HUES64 (cell line): ENCODE measurements around the gene KRTAP19-2.
A peak's percentile ranks its signal among the peaks of the same experiment; 100 is the strongest.

Experiments
- H3K27ac ChIP-seq: 2 replicates; pipeline ENCODE4 v1.7.0; 2013; ENCODE audit warnings: low read depth, low read length, inconsistent platforms
- H3K27me3 ChIP-seq: 2 replicates; pipeline ENCODE4 v1.6.1; 2013; ENCODE audit warnings: mild to moderate bottlenecking, low read length; ENCODE audit not compliant: insufficient read depth
- H3K36me3 ChIP-seq: 2 replicates; pipeline ENCODE4 v1.6.1; 2013; ENCODE audit warnings: mild to moderate bottlenecking, low read length; ENCODE audit not compliant: insufficient read depth
- H3K4me1 ChIP-seq: 2 replicates; pipeline ENCODE4 v1.6.1; 2013; ENCODE audit warnings: mild to moderate bottlenecking, low read length, moderate library complexity; ENCODE audit not compliant: insufficient read depth
- H3K4me3 ChIP-seq: 2 replicates; pipeline ENCODE4 v1.5.1; 2013; ENCODE audit warnings: mild to moderate bottlenecking, low read length, moderate library complexity
- H3K9ac ChIP-seq: 2 replicates; pipeline ENCODE4 v1.6.1; 2013; ENCODE audit warnings: mild to moderate bottlenecking, low read depth, low read length
- H3K9me3 ChIP-seq: 2 replicates; pipeline ENCODE4 v1.6.1; 2013; ENCODE audit warnings: low read depth, low read length; ENCODE audit not compliant: insufficient read depth
- WGBS: fragments of 150-250, 120-280 bp; methylation state at CpG from one replicate; pipeline ENCODE4 v1.1.7; 2013; ENCODE audit warnings: missing lambda C conversion rate; 5-methylcytosine and 5-hydroxymethylcytosine counted together

Gene KRTAP19-2

GRCh38 chr21:30478004-30478403 lies 9.2 kb downstream of the KRTAP19-2 start:
- no peak overlapping the region for H3K27ac ChIP-seq
- H3K4me3 ChIP-seq = no peak overlapping the region
- no peaks in the 10 kb centered on the region for H3K27me3 ChIP-seq
- H3K4me1 ChIP-seq = no peaks in the 10 kb centered on the region
- no peak overlapping the region for H3K9ac ChIP-seq
- H3K36me3 ChIP-seq = no peaks in the 10 kb centered on the region
- 72% methylated on average over 3 of the region's 3 CpGs for WGBS
- no peaks in the 10 kb centered on the region for H3K9me3 ChIP-seq

DNA sequence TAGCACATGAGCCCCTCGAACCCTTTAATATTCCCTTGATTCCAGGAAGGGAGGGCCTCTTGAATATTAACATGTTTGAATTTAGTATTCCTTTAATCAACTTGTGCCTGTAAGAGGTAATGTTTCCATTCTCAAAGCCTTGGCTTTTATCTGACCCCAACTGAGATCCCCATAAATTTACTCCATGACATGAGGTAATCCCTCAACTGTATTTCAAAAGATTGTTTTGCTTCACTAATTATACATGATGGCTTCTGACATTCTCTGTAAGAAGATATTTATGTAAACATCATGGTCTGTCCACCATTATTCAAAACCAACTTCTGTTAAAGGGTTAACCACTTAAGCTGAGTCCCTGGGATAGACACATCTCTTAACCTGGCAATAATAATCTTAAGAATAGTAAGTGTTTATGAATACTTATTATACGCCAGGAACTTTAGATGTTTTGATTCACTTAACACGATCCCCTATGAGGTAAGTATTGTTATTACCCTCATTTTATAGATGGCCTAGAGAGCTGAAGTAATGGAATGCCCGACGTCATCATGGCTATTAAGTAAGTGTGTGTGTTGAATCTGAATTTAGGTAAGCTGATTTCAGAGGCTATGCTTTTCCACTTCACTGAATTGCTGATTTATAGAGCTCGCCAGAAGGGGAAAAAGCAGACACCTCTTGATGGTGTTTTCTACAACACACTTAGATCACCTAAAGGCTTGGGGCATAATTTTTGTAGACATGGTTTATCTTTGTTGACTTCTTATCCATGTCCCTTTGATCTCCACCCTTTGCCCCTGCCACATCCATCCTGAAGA lies 18.1 kb downstream of the KRTAP19-2 start:
- no peak overlapping the region for H3K27ac ChIP-seq
- no peaks in the 10 kb centered on the region for H3K36me3 ChIP-seq
- no peaks in the 10 kb centered on the region for H3K27me3 ChIP-seq
- H3K4me3 ChIP-seq = no peak overlapping the region
- H3K4me1 ChIP-seq = no peaks in the 10 kb centered on the region
- WGBS = 96% methylated on average over 4 of the region's 6 CpGs
- H3K9me3 ChIP-seq = no peaks in the 10 kb centered on the region
- H3K9ac ChIP-seq = no peak overlapping the region

DNA sequence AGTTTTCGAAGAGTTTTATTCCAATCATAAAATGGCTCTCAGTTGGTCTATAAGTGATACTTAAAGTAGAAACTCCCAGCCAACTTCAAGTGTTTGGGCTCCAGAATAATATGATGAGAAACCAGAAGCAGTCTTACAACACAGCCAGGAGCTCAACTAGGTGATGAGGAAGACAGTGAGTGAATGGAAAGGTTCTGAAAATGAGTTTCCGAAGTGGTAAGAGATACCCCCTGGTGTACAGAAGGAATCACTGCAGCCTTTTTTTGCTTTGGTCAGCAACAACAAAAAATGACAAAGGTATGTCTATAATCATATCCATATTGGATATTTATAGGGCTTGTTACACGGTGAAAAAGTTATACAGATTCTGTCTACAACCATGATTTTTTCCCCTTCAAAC lies 23.5 kb downstream of the KRTAP19-2 start:
- WGBS = 69% methylated on average over 3 of the region's 3 CpGs
- no peak overlapping the region for H3K27ac ChIP-seq

DNA sequence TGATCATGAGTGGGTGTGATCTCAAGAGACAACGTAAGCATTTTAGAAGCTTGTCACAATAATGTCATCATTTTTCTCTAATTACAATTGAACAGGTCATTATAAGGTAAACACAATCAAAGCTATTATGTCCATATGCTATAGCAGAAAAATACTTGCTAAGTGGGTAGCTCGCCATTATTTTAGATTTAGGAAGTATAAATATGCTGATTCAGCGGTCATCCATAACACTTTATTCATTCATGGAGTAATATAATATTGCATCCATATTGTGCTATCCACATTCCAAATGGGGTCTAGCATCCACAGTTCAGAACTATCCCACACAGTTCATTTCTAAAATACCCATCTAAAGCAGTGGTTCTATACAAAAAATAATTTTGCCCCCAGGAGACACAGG lies 38.7 kb downstream of the KRTAP19-2 start:
- WGBS = no CpG with 5 or more reads among the region's 3 CpGs
- Histone ChIP-seq H3K36me3 (no peaks in the 10 kb centered on the region), H3K9me3 (no peaks in the 10 kb centered on the region), H3K9ac (no peak overlapping the region), H3K4me3 (no peak overlapping the region), H3K27me3 (no peaks in the 10 kb centered on the region), H3K27ac (no peak overlapping the region), H3K4me1 (peaks cover 7% of the 10 kb centered on the region)

More for the DNA sequence above, 23.5 kb downstream of the KRTAP19-2 start:
- Histone ChIP-seq H3K4me1 (no peaks in the 10 kb centered on the region), H3K9ac (no peak overlapping the region), H3K27me3 (no peaks in the 10 kb centered on the region), H3K36me3 (no peaks in the 10 kb centered on the region), H3K4me3 (no peak overlapping the region), H3K9me3 (no peaks in the 10 kb centered on the region)

DNA sequence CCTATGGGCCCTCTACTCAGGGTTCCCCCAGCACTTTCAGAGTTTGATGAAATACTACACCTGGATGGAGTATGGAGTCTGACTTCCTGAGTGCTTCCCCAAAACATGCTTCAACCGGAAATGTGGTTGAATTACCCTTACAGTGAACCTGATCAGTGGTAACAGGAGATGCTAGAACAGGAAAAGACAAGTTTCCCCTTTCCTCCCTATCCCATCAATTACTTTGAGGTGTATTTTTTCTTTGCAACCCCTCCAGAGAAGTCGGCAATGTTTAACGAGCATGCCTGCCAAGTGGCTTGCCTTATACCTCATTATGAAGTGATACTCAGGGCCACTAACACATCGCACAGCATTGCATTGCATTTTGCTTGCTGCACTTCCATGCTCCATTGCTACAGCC lies 40.2 kb downstream of the KRTAP19-2 start:
- Histone ChIP-seq H3K9me3 (no peaks in the 10 kb centered on the region), H3K27me3 (no peaks in the 10 kb centered on the region), H3K27ac (no peak overlapping the region), H3K4me3 (no peak overlapping the region), H3K36me3 (no peaks in the 10 kb centered on the region), H3K9ac (no peak overlapping the region), H3K4me1 (peaks cover 11% of the 10 kb centered on the region)
- WGBS = 85% methylated on average over 4 of the region's 4 CpGs

GRCh38 chr21:30444204-30444603 lies 43.0 kb downstream of the KRTAP19-2 start:
- Histone ChIP-seq H3K36me3 (no peaks in the 10 kb centered on the region), H3K9me3 (no peaks in the 10 kb centered on the region), H3K4me3 (no peak overlapping the region), H3K4me1 (peaks cover 11% of the 10 kb centered on the region), H3K9ac (no peak overlapping the region), H3K27ac (no peak overlapping the region; the same call in 1 of the 2 replicates), H3K27me3 (no peaks in the 10 kb centered on the region)
- WGBS = 85% methylated on average over 1 of the region's 1 CpG

DNA sequence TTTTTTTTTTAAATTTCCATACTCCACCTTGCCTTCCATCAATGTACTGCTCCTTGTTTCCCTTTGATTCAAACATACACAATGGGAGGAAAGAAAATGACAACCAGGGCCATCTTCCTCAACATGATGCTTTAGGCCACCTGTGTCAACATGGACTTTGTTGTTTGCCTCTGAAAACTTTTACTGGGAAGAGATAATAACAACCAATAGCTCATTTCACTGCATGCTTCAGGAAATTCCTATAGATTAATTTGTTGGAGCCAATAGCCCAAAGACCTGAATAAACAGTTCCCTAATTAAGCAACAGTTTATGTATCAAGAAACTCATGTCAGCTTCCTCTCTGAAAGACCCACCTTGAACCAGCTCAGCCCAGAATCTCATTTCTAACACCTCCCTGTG lies 44.0 kb downstream of the KRTAP19-2 start:
- no peaks in the 10 kb centered on the region for H3K9me3 ChIP-seq
- no peak overlapping the region for H3K4me3 ChIP-seq
- H3K9ac ChIP-seq = no peak overlapping the region
- H3K36me3 ChIP-seq = no peaks in the 10 kb centered on the region
- H3K27me3 ChIP-seq = no peaks in the 10 kb centered on the region
- H3K4me1 ChIP-seq = peaks cover 11% of the 10 kb centered on the region
- peak overlapping the region; percentile 9; the same call in 1 of the 2 replicates for H3K27ac ChIP-seq

DNA sequence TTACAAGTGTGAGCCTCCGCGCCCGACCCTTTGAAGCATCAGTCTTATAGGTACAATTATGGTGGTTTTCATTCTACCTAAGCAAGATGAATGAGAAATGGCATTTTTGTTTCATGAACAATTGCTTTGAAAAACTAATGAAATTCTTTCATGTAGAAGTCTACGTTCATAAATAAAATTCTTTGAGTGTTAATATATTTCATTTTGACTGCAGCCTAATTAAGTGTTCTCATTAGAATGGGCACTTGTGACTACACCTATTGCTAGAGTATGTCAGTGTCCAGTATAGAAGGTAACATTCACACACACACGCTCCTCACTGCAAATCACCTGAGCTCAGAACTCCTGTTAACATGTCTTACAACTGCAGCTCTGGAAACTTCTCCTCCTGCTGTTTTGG lies 47.3 kb downstream of the KRTAP19-2 start, which contains the start of gene KRTAP15-1:
Gene KRTAP15-1 (plus strand): TSS at position 301 of the 400 bp plus-strand sequence. CDS start 53 bp downstream, at position 354.
- Histone ChIP-seq H3K36me3 (no peaks in the 10 kb centered on the region), H3K4me3 (no peak within 1 kb of the TSS), H3K27me3 (no peaks in the 10 kb centered on the region), H3K27ac (no peak within 1 kb of the TSS), H3K4me1 (peaks cover 11% of the 10 kb centered on the region), H3K9me3 (no peaks in the 10 kb centered on the region), H3K9ac (no peak within 1 kb of the TSS)
- over 99% methylated on average over 4 of the region's 5 CpGs for WGBS
